ENCODE results near the gene ROMO1. TPM values are rescaled to one million over a fixed set of nuclear protein-coding genes. Genes with fewer than 3 reads are reported as not detected.
A peak's percentile ranks its signal among the peaks of the same experiment; 100 is the strongest.
"Not testable (repeated sequence)": the region's sequence is repeated elsewhere in the genome, so short reads cannot be mapped to it uniquely, and the experiment has no call there.

The ROMO1 gene
- total RNA-seq, 1 donor from 2014 or later: 103 TPM

DNA sequence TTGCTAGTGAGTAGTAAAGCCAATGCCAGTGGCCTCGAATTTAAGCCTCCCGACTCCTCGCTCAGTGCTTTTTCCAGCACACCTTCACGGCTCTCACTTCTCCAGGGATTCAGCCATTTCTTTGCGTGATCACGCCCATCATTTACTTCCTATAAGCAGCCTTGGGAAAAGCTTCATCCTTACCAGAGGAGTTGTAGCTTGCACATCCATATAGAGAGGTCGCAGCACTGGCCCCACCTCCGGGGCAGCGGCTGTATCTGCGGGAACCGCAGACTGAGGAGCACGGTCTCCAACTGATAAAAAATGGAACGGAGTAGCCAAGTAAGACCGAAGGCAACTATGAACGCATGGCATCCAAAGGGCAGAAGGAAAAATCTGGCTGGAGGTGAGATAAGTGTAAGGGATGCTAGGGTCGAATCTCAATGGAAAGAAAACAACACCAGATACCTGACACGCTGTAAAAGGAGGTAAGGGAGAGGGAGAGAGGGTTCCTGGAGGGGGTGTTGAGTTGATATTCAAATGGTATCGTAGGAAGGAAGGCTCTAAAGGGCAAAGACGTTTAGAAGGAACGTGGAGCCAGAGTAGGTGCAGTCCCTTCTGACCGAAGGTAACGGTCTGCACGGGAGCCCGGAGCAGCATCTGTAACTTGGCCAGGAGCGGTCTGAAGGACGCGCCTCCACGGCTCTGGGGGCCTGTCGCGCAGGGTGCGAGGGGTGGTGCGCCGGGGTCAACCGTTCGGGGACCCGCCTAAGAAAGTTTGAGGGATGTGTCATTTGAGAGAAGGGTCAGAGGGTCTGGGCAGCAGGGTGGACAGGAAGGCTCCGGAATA lies 693 bp upstream of the ROMO1 start:
- peaks cover 21 to 32% (median 23%) of the 10 kb centered on the region in 3 donors for H3K36me3 ChIP-seq (ENCODE audit: control insufficient read depth in 3 of 3, insufficient read depth in 3 of 3, low read length in 3 of 3)
- H3K4me3 ChIP-seq (ENCODE audit: low read length in 3 of 3): peak overlapping the region; percentile 79 to 98 (median 96)
- H3K9me3 ChIP-seq (ENCODE audit: control insufficient read depth in 3 of 3, low read length in 3 of 3): no peaks in the 10 kb centered on the region
- H3K4me1 ChIP-seq (ENCODE audit: control insufficient read depth in 3 of 3, insufficient read depth in 3 of 3, low read length in 3 of 3): peaks cover 33 to 34% (median 33%) of the 10 kb centered on the region in 3 donors
- H3K27ac ChIP-seq (ENCODE audit: low read depth, low read length): peak overlapping the region; percentile 95
- peak overlapping the region; percentile 90 to 99 (median 98) for H3K9ac ChIP-seq (ENCODE audit: low read depth in 1 of 3, low read length in 3 of 3)
- no peaks in the 10 kb centered on the region for H3K27me3 ChIP-seq (ENCODE audit: control insufficient read depth in 3 of 3, insufficient read depth in 3 of 3, low read length in 3 of 3)

DNA sequence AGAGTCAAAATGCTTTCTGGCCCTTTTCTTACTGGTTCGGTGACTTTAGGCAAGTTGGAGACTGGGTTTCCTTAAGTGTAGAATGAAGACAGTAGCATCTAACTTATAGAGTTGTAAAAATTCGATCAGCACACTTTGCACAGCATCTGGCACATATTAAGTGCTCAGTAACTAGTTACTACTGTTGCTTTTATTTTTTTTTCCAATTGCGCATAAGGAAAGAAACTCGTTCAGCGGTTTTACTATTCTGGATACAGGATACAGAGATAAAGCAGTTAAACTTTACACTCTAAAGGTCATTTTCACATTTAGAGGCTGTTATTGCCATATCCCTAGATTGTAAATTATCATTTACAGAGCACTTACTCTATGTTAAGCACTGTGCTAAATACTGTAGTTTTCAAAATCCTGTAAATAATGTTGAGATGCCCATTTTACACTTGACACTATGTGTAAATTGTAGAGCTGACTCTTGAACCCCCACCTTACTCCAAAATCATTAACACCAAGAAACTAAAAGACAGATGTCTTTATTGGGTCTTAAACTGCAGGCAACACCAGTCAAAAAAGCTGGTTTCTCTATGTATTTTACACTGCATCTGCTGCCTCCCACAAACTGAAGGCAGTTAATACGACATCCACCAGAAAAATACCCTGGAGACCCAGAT lies 886 bp downstream of the ROMO1 start:
- peaks cover 29 to 33% (median 32%) of the 10 kb centered on the region in 3 donors for H3K36me3 ChIP-seq (ENCODE audit: control insufficient read depth in 3 of 3, insufficient read depth in 3 of 3, low read length in 3 of 3)
- H3K27ac ChIP-seq (ENCODE audit: low read depth, low read length): peak overlapping the region; percentile 95
- H3K4me3 ChIP-seq (ENCODE audit: low read length in 3 of 3): peak overlapping the region; percentile 79 to 98 (median 96)
- H3K4me1 ChIP-seq (ENCODE audit: control insufficient read depth in 3 of 3, insufficient read depth in 3 of 3, low read length in 3 of 3): peaks cover 33 to 34% (median 33%) of the 10 kb centered on the region in 3 donors
- peak overlapping the region; percentile 90 to 99 (median 98) for H3K9ac ChIP-seq (ENCODE audit: low read depth in 1 of 3, low read length in 3 of 3)
- no peaks in the 10 kb centered on the region for H3K9me3 ChIP-seq (ENCODE audit: control insufficient read depth in 3 of 3, low read length in 3 of 3)
- no peaks in the 10 kb centered on the region for H3K27me3 ChIP-seq (ENCODE audit: control insufficient read depth in 3 of 3, insufficient read depth in 3 of 3, low read length in 3 of 3)

DNA sequence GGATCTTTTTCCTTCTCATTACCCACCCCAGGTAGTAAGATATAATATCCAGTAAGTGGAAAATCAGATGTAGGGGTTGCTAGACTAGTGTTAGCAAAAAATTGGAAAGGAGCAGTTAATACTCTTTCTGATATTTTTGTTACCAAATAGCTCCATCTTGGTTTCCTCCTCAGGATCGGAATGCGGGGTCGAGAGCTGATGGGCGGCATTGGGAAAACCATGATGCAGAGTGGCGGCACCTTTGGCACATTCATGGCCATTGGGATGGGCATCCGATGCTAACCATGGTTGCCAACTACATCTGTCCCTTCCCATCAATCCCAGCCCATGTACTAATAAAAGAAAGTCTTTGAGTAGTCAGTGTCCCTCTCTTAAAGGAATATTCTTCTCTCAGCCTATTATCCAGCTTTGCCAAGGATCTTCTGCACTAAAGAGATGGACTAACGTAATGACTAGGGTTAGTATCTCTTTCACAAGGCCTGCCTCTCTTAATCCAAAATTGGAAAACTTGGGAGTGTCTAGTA lies 1.5 kb downstream of the ROMO1 start:
- Histone ChIP-seq H3K4me1 (ENCODE audit: control insufficient read depth in 3 of 3, insufficient read depth in 3 of 3, low read length in 3 of 3) (peaks cover 33 to 34% (median 33%) of the 10 kb centered on the region in 3 donors), H3K9ac (ENCODE audit: low read depth in 1 of 3, low read length in 3 of 3) (peak overlapping the region in 1 of 3 donors; percentile 98), H3K27ac (ENCODE audit: low read depth, low read length) (no peak overlapping the region), H3K27me3 (ENCODE audit: control insufficient read depth in 3 of 3, insufficient read depth in 3 of 3, low read length in 3 of 3) (no peaks in the 10 kb centered on the region), H3K9me3 (ENCODE audit: control insufficient read depth in 3 of 3, low read length in 3 of 3) (no peaks in the 10 kb centered on the region), H3K4me3 (ENCODE audit: low read length in 3 of 3) (no peak overlapping the region), H3K36me3 (ENCODE audit: control insufficient read depth in 3 of 3, insufficient read depth in 3 of 3, low read length in 3 of 3) (peaks cover 27 to 34% (median 32%) of the 10 kb centered on the region in 3 donors)

DNA sequence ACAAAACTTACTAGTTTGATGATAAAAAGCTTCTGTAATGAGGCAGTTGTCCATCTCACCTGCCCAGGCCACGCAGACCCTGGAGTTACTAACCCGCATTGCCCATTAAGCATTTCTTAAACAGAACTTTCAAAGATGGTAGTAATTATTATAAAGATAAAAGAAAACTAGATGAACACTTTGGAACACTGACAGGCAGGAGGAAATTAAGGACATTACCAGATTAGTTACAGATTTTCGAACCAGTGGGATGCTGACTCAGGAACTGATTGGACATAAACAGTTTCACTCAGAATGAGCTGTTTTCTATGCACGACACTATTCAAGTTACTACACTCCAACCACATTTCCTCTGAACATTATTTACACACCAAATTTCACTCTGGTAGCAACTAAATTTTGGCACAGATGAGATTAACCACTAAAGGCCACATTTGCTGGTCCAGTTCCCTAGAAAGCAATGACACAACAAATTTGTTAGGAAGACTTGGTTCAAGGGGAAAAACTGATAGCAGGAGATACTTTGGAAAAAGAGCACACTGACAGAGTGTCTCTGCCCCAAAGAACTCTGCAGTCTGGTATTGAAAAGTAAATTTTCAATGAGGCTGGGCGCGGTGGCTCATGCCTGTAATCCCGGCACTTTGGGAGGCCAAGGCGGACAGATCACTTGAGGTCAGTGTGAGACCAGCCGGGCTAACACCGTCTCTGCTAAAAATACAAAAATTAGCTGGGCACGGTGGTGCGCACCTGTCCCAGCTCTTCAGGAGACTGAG lies 3.0 kb downstream of the ROMO1 start:
- H3K9ac ChIP-seq (ENCODE audit: low read depth in 1 of 3, low read length in 3 of 3): no peak overlapping the region

DNA sequence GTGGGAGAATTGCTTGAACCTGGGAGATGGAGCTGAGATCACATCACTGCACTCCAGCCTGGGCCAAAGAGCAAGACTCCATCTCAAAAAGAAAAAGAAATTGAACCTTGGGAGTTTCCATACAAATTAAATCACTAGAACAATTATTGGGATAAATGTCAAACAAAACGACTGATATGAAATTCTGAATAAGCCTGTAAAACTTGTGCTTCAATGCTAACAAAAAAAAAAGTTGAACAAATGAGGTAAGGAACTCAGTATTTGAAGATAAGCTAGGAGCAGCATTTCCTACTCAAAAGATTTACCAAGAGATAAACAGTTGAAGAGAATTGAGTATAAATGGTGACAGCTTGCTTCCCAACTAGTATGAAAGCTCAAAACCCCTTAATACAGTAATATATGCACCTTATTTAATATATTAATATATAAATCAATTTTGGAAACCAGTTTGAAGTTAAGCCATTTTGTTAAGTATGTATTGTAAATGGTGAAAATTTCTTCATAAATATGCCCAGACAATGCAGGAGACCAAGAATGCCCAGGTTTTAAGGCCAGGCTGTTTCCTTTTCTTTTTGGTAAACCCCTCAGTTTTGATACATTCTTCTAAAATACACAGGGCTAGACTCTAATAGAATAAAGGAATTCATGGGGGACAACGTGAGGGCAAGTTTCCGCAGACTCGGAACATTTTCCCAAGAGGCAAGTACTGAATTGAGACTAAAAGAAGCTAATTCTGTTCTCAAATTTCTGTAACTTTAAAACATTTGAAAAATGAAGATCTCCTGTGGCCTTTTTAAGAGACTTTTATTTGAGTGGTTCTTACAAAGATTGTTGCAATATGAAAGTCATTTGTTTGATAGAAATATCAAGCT lies 3.9 kb downstream of the ROMO1 start:
- peak overlapping the region; percentile 8 for H3K27ac ChIP-seq (ENCODE audit: low read depth, low read length)
- H3K9me3 ChIP-seq (ENCODE audit: control insufficient read depth in 3 of 3, low read length in 3 of 3): no peaks in the 10 kb centered on the region
- H3K36me3 ChIP-seq (ENCODE audit: control insufficient read depth in 3 of 3, insufficient read depth in 3 of 3, low read length in 3 of 3): peaks cover 32 to 37% (median 34%) of the 10 kb centered on the region in 3 donors
- H3K4me1 ChIP-seq (ENCODE audit: control insufficient read depth in 3 of 3, insufficient read depth in 3 of 3, low read length in 3 of 3): peaks cover 24 to 26% (median 25%) of the 10 kb centered on the region in 3 donors
- no peak overlapping the region for H3K9ac ChIP-seq (ENCODE audit: low read depth in 1 of 3, low read length in 3 of 3)
- no peak overlapping the region for H3K4me3 ChIP-seq (ENCODE audit: low read length in 3 of 3)
- H3K27me3 ChIP-seq (ENCODE audit: control insufficient read depth in 3 of 3, insufficient read depth in 3 of 3, low read length in 3 of 3): no peaks in the 10 kb centered on the region

More for the DNA sequence above, 3.0 kb downstream of the ROMO1 start:
- Histone ChIP-seq H3K4me3 (ENCODE audit: low read length in 3 of 3) (no peak overlapping the region), H3K9me3 (ENCODE audit: control insufficient read depth in 3 of 3, low read length in 3 of 3) (no peaks in the 10 kb centered on the region), H3K27ac (ENCODE audit: low read depth, low read length) (peak overlapping the region; percentile 8), H3K27me3 (ENCODE audit: control insufficient read depth in 3 of 3, insufficient read depth in 3 of 3, low read length in 3 of 3) (no peaks in the 10 kb centered on the region), H3K4me1 (ENCODE audit: control insufficient read depth in 3 of 3, insufficient read depth in 3 of 3, low read length in 3 of 3) (peaks cover 30 to 33% (median 33%) of the 10 kb centered on the region in 3 donors), H3K36me3 (ENCODE audit: control insufficient read depth in 3 of 3, insufficient read depth in 3 of 3, low read length in 3 of 3) (peaks cover 30 to 38% (median 37%) of the 10 kb centered on the region in 3 donors)

DNA sequence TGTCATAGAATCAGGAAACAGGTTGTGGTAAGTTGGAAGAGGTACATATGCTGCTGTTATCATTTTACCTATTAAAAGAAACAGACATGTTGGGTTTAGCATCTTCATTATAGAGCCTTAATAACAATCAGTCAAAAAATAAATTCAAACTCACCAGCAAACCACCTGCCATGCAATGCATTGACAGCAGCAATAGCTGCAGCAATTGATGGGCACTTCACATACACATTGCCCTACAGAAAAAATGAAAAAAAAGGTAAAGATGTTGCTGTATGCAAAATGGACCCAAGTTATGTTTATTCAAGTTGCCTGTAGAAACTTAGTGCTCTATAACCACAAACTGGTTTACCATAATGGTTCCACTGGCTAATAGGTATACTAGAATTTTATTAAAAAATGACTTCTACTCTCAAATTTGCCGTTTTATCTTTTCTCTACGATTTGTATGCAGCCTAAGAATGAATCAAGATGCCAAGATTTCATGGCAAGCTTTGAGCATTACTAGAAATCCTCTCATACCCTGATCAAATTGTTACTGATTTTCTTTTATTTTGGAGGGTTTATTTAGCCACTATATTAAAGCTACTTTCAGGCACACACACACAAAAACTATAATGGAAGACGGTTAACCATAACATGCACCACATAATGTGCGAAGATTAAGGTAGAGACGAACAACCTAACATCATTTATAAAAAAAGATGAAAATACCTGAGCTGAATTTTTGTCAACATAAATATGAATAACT lies 5.5 kb downstream of the ROMO1 start:
- H3K27ac ChIP-seq (ENCODE audit: low read depth, low read length): no peak overlapping the region

DNA sequence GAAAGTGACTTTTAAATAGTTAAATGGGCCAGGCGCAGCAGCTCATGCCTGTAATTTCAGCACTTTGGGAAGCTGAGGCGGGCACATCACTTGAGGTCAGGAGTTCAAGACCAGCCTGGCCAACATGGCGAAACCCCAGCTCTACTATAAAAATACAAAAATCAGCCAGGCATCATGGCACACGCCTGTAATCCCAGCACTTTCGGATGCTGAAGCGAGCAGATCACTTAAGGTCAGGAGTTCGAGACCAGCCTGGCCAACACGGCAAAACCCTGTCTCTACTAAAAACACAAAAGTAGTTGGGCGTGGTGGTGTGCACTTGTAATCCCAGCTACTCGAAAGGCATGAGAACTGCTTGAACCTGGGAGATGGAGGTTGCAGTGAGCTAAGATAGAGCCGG lies 6.7 kb downstream of the ROMO1 start:
- not testable (repeated sequence) for H3K9me3 ChIP-seq (ENCODE audit: control insufficient read depth in 3 of 3, low read length in 3 of 3); H3K27ac ChIP-seq (ENCODE audit: low read depth, low read length)
- H3K36me3 ChIP-seq (ENCODE audit: control insufficient read depth in 3 of 3, insufficient read depth in 3 of 3, low read length in 3 of 3): peaks cover 33 to 59% (median 59%) of the 10 kb centered on the region in 3 donors

More for the DNA sequence above, 5.5 kb downstream of the ROMO1 start:
- Histone ChIP-seq H3K4me3 (ENCODE audit: low read length in 3 of 3) (no peak overlapping the region), H3K9me3 (ENCODE audit: control insufficient read depth in 3 of 3, low read length in 3 of 3) (no peaks in the 10 kb centered on the region), H3K9ac (ENCODE audit: low read depth in 1 of 3, low read length in 3 of 3) (no peak overlapping the region), H3K36me3 (ENCODE audit: control insufficient read depth in 3 of 3, insufficient read depth in 3 of 3, low read length in 3 of 3) (peaks cover 33 to 48% (median 48%) of the 10 kb centered on the region in 3 donors), H3K4me1 (ENCODE audit: control insufficient read depth in 3 of 3, insufficient read depth in 3 of 3, low read length in 3 of 3) (peaks cover 17% of the 10 kb centered on the region in 3 donors), H3K27me3 (ENCODE audit: control insufficient read depth in 3 of 3, insufficient read depth in 3 of 3, low read length in 3 of 3) (no peaks in the 10 kb centered on the region)

DNA sequence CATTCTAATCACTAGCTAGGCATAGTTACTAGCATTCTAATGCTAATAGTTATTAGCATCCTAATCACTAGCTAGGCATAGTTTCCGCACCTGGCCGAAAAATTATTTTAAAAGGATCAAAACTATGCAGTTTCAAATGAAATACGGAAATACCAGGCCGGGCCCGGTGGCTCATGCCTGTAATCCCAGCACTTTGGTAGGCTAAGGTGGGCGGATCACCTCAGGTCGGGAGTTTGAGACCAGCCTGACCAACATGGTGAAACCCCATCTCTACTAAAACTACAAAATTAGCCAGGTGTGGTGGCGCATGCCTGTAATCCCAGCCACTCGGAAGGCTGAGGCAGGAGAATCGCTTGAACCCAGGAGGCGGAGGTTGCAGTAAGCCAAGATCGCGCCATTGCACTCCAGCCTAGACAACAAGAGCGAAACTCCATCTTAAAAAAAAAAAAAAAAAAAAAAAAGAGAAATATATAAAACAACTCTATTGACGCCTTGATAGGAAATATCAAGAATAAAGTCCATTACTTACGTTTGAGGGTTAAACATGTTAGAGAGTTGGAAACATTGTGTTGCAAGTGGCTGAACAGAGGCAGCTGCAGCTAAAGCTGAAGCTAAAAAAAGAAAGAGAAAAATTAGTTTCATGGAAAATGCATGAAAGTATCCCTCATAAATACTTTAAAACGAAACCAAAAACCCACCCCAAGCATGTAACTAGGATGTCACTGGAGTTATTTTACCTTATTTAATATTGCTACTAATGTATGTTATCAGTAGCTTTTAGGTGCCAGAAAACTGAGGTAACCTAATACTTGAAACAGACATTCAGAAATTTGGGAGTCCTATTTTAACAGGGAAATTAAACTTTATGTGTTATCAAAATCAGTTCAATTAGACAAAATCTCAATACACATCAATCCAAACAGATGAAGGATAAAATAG lies 7.7 kb downstream of the ROMO1 start:
- Histone ChIP-seq H3K4me1 (ENCODE audit: control insufficient read depth in 3 of 3, insufficient read depth in 3 of 3, low read length in 3 of 3) (peaks cover 9 to 17% (median 12%) of the 10 kb centered on the region in 3 donors), H3K36me3 (ENCODE audit: control insufficient read depth in 3 of 3, insufficient read depth in 3 of 3, low read length in 3 of 3) (peaks cover 33 to 63% (median 58%) of the 10 kb centered on the region in 3 donors)
- H3K4me3 ChIP-seq (ENCODE audit: low read length in 3 of 3); H3K27ac ChIP-seq (ENCODE audit: low read depth, low read length); H3K9ac ChIP-seq (ENCODE audit: low read depth in 1 of 3, low read length in 3 of 3); H3K9me3 ChIP-seq (ENCODE audit: control insufficient read depth in 3 of 3, low read length in 3 of 3); H3K27me3 ChIP-seq (ENCODE audit: control insufficient read depth in 3 of 3, insufficient read depth in 3 of 3, low read length in 3 of 3): not testable (repeated sequence)

More for the DNA sequence above, 6.7 kb downstream of the ROMO1 start:
- not testable (repeated sequence) for H3K27me3 ChIP-seq (ENCODE audit: control insufficient read depth in 3 of 3, insufficient read depth in 3 of 3, low read length in 3 of 3); H3K4me3 ChIP-seq (ENCODE audit: low read length in 3 of 3); H3K9ac ChIP-seq (ENCODE audit: low read depth in 1 of 3, low read length in 3 of 3); H3K4me1 ChIP-seq (ENCODE audit: control insufficient read depth in 3 of 3, insufficient read depth in 3 of 3, low read length in 3 of 3)
